ENCODE results near the gene STAG1. TPM values are rescaled to one million over a fixed set of nuclear protein-coding genes. Genes with fewer than 3 reads are reported as not detected.

The STAG1 gene
- polyA plus RNA-seq, 1 experiment = 13.8 TPM

DNA sequence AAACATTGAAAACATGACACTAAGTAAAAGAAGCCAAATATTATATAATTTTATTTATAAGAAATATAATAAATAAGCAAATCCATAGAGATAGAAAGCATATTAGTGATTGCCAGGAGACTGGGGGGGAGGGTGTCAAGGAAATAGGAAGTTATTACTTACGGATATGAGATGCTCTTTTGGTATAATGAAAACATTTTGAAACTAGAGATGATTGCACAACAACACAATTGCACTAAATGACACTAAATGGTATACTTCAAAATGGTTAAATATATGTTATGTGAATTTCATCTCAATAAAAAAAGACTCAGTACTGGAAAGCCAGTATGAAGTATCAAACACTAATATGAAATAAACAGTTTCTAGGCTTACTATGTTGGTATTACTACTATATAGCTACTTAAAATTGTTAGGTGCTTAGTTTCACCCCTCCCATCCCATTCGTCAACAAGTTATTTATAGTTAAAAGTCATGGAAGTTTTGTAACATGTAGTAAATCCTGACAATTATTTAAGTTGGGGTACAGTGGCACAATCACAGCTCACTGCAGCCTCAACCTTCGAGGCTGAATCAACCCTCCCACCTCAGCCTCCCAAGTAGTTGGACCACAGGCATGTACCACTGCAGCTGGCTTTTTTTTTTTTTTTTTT lies 43.7 kb downstream of the STAG1 start:
- ChIA-PET CTCF (no interaction called here), POLR2A (no interaction called here)
- TF ChIP-seq, protein P1, sequence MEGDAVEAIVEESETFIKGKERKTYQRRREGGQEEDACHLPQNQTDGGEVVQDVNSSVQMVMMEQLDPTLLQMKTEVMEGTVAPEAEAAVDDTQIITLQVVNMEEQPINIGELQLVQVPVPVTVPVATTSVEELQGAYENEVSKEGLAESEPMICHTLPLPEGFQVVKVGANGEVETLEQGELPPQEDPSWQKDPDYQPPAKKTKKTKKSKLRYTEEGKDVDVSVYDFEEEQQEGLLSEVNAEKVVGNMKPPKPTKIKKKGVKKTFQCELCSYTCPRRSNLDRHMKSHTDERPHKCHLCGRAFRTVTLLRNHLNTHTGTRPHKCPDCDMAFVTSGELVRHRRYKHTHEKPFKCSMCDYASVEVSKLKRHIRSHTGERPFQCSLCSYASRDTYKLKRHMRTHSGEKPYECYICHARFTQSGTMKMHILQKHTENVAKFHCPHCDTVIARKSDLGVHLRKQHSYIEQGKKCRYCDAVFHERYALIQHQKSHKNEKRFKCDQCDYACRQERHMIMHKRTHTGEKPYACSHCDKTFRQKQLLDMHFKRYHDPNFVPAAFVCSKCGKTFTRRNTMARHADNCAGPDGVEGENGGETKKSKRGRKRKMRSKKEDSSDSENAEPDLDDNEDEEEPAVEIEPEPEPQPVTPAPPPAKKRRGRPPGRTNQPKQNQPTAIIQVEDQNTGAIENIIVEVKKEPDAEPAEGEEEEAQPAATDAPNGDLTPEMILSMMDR (IDR thresholded peaks at IDR 0.05; ENCODE audit: insufficient read depth, low read depth, low read length) = no peak
- Histone ChIP-seq H3K36me3 (ENCODE audit: control insufficient read depth, insufficient read depth, low read length) (no peaks in the 10 kb centered on the region), H3K4me3 (ENCODE audit: low read depth, low read length) (no peak overlapping the region), H3K27me3 (ENCODE audit: control insufficient read depth, insufficient read depth, low read length) (no peaks in the 10 kb centered on the region)
- DNase-seq (ENCODE audit: low read depth) = no peak

DNA sequence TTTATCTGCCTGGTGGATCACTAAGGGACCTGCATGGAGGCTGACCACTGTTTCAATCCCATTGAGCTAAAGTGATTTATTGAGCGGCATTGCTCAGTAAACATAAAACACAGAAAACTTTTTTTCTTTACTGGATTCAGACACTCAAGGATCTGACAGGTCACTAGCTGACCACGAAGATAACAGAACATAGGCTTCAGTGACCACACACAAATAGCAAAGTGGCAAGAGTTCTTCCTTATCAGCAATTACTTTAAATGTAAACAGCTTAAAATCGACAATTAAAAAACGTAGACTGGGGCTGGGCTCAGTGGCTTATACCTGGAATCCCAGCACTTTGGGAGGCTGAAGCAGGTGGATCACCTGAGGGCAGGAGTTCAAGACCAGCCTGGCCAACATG lies 48.7 kb downstream of the STAG1 start:
- TF ChIP-seq, protein P1 (IDR thresholded peaks at IDR 0.05; ENCODE audit: insufficient read depth, low read depth, low read length) = no peak
- ChIA-PET POLR2A (no interaction called here), CTCF (interaction anchor here (1.0 to 1.1 kb wide), 2 partner anchors 10 to 312 kb away, joined by 3 read pairs; no protein-coding TSS in a partner anchor)
- DNase-seq (ENCODE audit: low read depth) = no peak
- Histone ChIP-seq H3K27me3 (ENCODE audit: control insufficient read depth, insufficient read depth, low read length) (no peaks in the 10 kb centered on the region), H3K4me3 (ENCODE audit: low read depth, low read length) (no peak overlapping the region), H3K36me3 (ENCODE audit: control insufficient read depth, insufficient read depth, low read length) (no peaks in the 10 kb centered on the region)

DNA sequence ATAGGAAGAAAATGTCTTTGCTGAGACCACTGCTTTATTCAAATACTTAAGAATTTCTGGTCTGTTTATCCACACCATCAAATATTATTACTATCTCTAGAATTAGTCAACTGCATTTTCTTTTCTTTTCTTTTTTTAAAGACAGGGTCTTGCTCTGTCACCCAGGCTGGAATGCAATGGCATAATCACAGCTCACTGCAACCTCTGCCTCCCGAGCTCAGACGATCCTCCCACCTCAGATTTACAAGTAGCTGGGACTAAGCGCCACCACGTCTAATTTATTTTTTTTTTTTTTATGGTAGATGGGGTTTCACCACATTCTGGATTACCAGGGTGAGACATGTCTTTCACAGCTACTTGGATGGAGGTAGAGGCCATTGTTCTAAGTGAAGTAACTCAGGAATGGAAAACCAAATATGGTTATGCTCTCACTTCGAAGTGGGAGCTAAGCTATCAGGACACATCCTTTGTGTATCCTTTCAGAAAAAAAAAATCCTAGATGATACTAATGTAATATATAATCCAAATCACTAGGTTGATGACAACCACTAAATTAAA lies 52.8 kb downstream of the STAG1 start:
- no peak for DNase-seq (ENCODE audit: low read depth)
- CTCF ChIA-PET = interaction anchor here (0.7 kb wide), 1 partner anchor 279 kb away, joined by 5 read pairs; no protein-coding TSS in a partner anchor

DNA sequence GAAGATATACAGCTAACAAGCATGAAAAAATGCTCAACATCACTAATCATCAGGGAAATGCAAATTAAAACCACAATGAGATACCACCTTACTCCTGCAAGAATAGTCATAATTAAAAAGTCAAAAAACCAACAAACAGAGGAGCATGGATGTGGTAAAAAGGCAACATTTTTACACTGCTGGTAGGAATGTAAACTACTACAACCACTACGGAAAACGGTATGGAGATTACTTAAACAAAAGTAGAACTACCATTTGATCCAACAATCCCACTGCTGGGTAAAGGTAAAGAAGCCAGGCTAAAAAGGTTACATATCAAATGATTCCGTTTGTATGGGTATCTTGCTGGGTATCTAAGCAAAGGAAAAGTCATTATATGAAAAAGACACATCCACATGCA lies 53.8 kb downstream of the STAG1 start:
- no peaks in the 10 kb centered on the region for H3K36me3 ChIP-seq (ENCODE audit: control insufficient read depth, insufficient read depth, low read length)
- H3K4me3 ChIP-seq (ENCODE audit: low read depth, low read length) = no peak overlapping the region
- no peaks in the 10 kb centered on the region for H3K27me3 ChIP-seq (ENCODE audit: control insufficient read depth, insufficient read depth, low read length)
- no peak for DNase-seq (ENCODE audit: low read depth)
- TF ChIP-seq, protein P1 (IDR thresholded peaks at IDR 0.05; ENCODE audit: insufficient read depth, low read depth, low read length) = no peak
- ChIA-PET POLR2A (no interaction called here), CTCF (no interaction called here)

More for the DNA sequence above, 52.8 kb downstream of the STAG1 start:
- TF ChIP-seq, protein P1 (IDR thresholded peaks at IDR 0.05; ENCODE audit: insufficient read depth, low read depth, low read length) = no peak
- POLR2A ChIA-PET = no interaction called here
- Histone ChIP-seq H3K36me3 (ENCODE audit: control insufficient read depth, insufficient read depth, low read length) (no peaks in the 10 kb centered on the region), H3K4me3 (ENCODE audit: low read depth, low read length) (no peak overlapping the region), H3K27me3 (ENCODE audit: control insufficient read depth, insufficient read depth, low read length) (no peaks in the 10 kb centered on the region)

DNA sequence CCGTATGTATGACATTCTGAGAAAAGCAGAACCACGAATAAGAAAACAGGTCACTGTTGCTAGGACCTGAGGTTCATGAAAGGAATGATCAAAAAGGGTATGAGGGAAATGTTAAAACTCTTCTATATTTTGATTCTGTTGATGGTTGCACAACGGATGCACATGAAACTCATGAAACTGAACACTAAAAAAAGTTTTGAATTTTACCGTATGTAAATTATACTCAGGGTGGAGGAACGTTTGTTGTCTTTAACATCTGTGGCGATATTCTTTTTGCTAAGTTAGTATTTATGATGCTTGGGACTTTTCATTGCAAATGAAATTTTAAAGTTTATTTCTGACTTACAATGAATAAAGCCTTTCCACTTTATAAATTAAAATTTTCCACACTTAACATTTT lies 55.4 kb downstream of the STAG1 start:
- H3K27me3 ChIP-seq (ENCODE audit: control insufficient read depth, insufficient read depth, low read length) = no peaks in the 10 kb centered on the region
- DNase-seq (ENCODE audit: low read depth) = no peak
- ChIA-PET POLR2A (no interaction called here), CTCF (no interaction called here)
- no peak overlapping the region for H3K4me3 ChIP-seq (ENCODE audit: low read depth, low read length)
- TF ChIP-seq, protein P1 (IDR thresholded peaks at IDR 0.05; ENCODE audit: insufficient read depth, low read depth, low read length) = no peak
- no peaks in the 10 kb centered on the region for H3K36me3 ChIP-seq (ENCODE audit: control insufficient read depth, insufficient read depth, low read length)

Data from BJ (cell line).